NCI-H128 (cell line): Measurements from ENCODE around the gene SLC39A11.
"Not testable (repeated sequence)": the region's sequence is repeated elsewhere in the genome, so short reads cannot be mapped to it uniquely, and the experiment has no call there.

Source experiments
- DNase-seq: peaks from one replicate; lab custom pipeline; 2025; ENCODE audit not compliant: unreplicated experiment; lab: John Stamatoyannopoulos, UW

Gene SLC39A11

DNA sequence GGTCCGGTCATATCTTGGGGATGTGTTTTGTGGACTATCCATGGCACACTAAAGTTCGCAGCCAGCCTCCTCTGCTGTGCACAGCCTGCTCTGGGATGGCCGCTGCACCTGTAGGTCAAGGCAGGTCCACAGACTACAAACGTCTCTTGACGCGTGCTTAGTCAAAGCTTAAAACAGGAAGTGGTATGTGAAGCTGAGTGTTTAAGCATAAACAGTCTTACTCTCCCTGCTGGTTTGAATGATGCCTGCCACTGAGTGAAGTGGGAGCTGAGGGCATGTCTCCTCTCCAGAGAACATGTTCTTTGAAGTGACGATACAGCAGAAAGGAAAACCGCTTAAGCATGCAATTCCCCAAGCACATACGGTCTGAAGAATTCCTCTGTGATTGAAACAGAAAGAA lies 365.6 kb downstream of the SLC39A11 start:
- no peak for DNase-seq

GRCh38 chr17:72725433-72726068 lies 366.9 kb downstream of the SLC39A11 start:
- DNase-seq, result peak; percentile 4

DNA sequence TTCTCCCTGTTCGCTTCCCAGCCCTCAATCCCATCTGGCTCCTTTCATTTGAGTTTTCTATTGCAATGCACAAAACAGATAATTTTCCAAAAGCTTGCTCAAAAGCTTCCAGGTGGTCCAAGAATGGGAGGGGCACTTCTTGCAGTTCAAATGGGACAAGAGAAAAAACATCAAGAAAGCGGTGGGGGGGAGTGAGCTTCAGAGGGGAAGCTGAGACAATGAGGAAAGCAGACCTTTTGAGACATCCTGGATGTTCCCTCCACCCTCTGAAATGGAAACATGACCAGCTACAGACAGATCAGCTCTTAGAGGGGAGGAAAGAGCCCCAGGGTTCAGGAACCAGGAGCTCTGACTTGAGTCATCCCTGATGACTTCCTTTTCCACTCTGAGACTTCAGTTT lies 368.2 kb downstream of the SLC39A11 start:
- DNase-seq, result no peak

GRCh38 chr17:72723711-72724110 lies 368.8 kb downstream of the SLC39A11 start:
- DNase-seq, result no peak

DNA sequence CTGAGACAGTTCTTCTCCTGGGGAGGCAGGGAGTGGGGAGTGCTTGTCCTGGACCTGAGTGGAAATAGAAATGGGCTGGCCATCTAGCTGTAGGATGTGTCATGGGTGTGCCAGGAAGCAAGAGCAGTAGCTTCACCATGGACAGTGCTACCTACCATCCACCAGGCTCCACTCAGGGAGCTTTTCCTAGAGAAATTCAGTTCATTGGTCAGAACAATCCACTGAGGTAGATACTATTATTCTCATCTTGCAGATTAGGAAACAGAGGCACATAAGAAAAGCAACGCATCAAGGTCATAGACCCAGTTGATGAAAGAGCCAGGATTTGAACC lies 372.0 kb downstream of the SLC39A11 start:
- no peak for DNase-seq

- DNase-seq, result no peak
These were observed 372.7 kb downstream of the SLC39A11 start for GRCh38 chr17:72719578-72720493.

- no peak for DNase-seq
These were observed 373.3 kb downstream of the SLC39A11 start for GRCh38 chr17:72719206-72719577.

DNA sequence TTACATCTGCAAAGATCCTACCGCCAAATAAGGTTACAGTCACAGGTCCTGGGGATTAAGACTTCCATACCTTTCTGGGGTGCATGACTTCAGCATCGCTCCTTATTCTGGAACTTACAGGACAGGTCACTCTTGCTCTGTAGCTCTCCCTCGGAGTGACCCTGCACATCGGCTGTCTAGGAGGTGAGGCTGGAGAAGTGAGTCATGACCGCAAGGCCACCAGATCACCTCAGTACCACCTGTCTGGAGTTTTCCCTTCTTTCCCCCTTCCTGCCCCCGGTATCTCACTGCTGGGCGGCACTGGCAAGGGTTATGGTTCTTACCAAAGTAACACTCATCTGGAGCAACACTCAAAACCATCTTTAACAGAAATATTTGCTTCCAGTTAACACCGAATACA lies 374.8 kb downstream of the SLC39A11 start:
- DNase-seq, result no peak

- DNase-seq, result no peak
These were observed 375.2 kb downstream of the SLC39A11 start for GRCh38 chr17:72717276-72717675.

- DNase-seq, result no peak
These were observed 376.4 kb downstream of the SLC39A11 start for GRCh38 chr17:72715906-72716572.

DNA sequence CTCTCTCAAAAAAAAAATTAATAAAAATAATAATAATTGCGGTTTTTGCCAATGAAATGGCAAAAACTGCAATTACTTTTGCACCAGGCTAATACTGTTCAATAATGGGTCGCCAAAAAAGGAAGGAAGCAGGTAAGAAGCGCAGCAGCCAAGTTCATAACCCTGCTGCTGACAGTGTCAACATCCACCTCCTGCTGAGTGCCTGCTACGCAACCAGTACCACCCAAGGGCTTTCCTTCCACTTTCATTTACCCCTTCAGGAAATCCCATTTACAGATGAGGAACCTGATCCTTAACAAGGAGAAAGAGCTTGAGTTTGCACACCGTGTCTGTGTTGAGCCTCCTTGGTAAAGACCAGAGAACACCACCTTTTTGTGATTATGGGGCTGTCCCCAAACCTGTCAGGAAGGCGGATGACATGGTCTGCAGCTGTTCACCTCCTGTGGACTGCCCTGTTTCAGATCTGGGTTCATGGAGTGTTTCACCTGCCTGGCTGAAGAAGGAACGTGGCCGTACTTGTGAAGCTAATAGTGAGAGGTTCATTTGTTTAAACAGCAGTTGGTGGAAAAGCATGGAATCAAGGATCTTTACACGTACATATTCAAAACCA lies 378.0 kb downstream of the SLC39A11 start:
- no peak for DNase-seq

DNA sequence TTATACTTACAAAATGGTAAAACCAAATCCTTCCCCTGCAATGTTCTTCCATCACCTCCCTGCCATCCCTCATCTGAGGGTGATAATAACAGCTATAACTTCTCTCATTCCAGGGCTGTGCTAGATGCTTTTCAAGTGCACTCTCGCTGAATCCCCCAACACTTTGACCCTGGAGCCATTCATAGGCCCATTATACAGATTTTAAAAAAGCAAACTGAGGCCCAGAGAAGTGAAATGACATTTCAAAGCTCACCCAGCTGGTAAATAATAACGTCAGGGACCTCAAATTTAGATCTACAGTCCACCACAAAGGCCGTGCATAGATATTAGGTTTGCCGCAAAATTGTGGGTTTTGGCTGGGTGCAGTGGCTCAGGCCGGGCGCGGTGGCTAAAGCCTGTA lies 378.8 kb downstream of the SLC39A11 start:
- DNase-seq, result no peak

DNA sequence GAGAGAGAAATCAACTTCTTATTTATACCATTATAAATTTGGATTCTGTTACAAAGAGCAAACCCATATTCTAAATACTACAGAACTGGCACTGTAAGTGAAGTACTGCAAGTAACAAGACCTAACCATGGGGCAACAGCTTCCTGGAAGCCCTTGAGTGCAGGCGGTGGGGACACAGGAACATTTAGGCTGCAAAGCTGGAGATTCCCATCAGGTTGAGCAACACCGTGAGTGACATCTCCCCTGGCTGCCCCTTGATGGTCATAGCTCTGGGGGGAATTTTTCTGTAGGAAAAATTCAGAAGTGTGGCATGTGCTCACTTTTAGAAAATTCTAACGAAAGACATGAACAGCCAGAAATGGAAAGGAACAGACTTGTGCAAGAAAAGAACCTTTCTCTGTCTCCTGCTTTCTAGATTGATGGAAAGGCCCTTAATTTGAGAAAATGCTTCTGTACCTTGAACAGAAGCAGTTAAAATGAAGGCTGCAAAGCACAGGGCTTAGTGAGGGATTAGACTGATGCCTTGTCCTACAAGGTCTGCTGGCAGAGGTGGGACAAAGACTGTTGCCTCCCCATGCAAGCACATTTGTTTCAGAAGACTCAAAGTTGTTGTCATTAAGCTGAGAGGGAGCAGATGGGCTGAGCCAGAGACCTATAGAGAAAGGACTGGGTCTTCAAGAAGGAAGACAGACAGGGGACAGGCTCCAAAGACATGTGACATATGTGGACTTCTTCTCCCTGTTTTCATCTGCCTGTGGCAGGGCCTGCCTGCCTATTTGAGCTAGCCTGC lies 380.8 kb downstream of the SLC39A11 start:
- no peak for DNase-seq

DNA sequence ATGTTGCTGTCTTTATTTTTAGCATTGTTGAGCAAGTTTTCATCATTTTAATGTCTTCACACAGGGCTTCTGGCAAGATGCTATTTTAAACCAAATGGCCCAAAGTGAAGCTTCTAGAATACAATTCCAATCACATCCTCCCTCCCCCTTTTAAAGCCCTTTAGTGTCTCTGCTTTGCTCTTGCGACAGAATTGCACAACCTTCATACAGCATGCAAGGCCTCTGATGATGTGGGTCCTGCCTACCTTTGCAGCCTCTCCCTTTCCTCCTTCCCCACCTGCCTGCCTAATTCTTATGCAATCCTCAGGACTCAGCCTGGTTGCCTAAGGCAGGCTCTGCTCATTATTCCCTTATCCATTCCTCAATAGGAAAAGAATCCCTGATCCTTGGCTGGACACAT lies 381.7 kb downstream of the SLC39A11 start:
- DNase-seq, result no peak

GRCh38 chr17:72710202-72710601 lies 382.3 kb downstream of the SLC39A11 start:
- no peak for DNase-seq

DNA sequence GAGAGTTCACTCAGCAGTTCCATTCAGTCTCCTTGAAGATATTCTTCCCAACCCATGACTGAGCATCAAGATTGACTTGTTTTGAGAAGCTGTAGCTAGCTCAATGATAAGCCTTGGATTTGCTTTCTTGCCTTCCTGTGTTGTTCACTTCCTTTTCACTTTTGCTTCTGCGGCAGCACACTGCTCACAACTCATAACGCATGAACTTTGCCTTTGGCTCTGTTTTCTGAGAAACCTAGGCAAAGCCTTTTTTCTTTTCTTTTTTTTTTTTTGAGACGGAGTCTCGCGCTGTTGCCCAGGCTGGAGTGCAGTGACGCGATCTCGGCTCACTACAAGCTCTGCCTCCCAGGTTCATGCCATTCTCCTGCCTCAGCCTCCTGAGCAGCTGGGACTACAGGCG lies 383.8 kb downstream of the SLC39A11 start:
- not testable (repeated sequence) for DNase-seq

- no peak for DNase-seq
These were observed 384.6 kb downstream of the SLC39A11 start for GRCh38 chr17:72707881-72708280.

DNA sequence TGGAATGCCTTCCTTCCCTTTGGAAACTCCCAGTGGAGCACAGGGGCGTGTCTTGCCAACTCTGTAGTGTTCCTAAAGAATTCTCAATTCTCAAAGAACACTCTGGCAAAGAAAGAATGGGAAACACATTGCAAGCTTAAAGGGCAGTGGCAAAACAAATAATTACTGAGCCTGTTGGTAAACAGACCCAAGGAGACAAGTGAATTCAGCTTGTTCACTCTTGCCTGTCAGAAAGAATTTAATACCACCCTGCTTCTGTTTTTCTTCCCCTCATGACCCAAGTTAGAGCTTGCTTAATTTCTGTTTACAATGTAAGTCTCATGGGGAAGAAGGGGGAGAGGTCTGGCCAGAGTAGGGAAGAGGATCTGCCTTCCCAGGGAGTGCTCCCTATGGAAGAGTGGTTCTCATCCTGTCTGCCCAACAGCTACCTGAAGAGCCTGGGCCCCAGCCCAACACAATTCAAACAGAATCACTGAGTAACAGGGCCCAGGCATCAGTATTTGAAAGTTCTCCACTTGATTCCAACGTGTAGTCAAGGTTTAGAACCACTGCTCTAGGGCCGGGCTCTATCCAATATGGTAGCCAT lies 386.0 kb downstream of the SLC39A11 start:
- DNase-seq, result no peak

- no peak for DNase-seq
These were observed 386.5 kb downstream of the SLC39A11 start for GRCh38 chr17:72705905-72706395.

DNA sequence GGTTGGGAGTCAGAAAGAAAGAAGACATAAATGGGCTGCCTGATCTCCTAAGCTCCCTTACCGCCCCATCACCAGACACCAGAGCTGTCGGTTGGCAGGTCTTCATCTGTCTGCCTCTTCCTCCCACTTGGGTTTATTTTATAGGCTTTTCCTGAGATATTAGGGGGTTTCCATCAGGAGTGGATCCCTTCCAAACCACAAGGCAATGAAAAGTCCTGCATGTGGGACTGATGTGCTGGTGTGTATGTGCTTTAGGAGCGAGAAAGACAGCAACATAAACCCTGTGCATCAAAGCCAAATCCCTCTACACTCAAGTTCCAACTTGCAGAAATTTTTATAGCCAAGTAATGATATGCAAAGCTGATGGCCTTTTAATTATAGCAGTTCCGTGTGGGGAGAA lies 389.5 kb downstream of the SLC39A11 start:
- DNase-seq, result no peak
